Measurements from ENCODE around the gene DMXL1.

The DMXL1 gene

DNA sequence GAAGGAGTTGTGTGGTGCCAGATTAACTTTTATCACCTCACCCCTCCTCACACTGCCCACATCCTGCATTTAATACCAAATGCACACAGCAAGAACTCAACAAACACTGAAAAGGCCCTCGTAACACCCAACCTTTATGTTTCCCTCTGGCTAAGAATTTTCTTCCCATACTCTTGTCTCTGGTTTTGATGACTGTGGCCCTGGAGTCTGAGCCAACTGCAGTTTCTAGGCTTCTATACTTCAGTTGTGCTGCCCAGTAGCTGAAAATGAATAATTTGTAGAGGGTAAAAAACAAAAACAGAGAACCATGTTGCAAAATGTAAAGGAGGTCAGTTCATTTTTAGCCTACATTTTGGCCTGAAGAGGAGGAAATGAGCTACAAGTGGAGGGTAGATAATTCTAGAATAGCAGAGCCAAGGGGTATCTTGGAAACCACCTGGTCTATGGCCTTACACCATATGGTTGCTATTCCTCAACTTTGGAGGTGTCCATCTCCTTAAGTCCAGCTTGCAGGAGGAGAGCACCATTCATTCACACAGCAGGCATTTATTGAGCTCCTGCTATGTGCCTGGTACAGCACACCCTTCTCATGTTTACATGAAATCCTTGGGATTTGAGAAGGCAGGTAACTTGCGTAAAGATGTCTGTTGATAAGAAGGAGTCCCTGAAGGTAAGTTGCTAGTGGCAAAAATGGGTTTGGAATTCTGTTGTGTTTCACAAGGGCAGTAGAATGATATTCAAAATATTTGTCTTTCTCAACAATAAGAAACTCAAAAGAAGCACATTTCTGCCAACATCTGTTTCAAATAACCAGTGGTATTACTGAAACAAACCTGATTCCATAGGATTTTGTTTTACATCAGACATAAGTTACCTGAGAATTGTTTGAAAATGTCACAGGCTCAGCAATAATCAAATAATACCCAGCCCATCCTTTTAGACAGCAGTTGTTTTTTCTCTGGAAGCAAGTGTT, 201.2 kb downstream of the DMXL1 start:
- no peak for FAIRE-seq

DNA sequence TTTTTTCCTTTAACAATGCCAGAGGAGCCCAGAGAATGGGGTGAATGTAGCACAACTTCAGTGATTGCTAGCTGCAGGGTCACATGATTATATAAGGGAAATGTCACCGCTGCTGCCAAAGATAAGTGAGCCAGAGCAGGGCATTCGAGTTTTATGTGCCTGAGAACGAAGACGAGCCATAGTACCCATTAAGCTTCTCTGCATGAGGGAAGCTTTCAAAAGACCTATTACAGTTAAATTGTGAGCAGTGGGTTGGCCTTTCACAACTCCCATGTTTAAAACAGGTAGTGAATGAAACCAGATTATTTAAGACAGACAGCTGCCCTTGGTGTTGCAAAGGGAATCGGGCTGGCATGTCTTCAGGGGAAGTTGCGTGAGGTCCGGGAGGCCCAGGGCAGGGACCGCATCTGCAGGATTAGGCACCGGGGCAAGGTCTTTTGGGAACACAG, 202.5 kb downstream of the DMXL1 start:
- no peak for FAIRE-seq

DNA sequence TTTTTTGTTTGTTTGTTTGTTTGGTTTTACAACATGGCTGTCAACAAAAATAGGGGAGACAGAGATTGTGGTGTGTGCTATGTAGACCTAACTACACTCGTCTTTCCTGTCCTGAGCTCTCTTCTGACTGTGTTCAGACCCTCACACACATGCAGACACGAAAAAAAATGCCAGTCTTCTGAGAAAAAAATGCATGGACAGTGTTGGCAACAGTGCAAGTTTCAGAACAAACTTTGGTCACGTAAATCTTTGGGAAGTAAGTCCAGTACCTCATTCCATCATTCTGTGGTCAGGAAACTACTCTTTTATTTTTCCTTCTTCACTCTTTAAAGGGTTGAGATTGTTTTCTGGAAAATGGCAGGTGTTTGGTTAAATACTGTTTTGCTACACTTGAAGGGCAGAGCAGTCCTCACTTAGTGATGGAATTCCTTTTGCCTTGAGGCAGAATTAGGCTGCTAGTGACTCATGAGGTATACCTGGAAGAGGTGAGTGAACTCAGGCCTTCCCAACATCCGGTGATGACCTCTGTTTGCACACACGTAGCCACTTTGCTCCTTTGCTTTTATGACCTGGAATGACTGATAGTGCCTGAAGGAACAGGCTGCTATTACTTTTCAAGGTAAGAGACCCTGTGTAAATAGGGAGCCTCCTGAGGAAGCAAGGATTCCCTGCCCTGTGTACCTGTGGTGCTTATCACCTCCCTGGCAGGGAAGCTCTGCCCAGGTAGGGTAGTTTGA, 203.3 kb downstream of the DMXL1 start:
- FAIRE-seq, result no peak

DNA sequence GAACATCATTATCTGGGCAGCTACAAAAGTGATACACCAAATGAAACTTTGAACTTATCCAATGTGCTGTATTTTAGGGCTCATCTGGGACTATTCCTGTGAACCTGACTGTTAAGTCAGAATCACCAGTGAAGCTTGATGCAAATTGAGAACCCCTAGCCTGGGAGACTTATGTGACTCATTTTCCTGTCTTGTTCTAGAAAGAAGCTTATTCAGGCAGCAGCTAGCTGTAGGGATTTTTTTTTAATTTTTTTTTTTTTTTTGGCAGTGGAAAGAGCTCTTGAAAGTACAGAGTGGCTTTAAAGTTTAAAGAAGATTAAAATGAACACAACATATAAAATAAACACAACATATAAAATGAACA, 203.9 kb downstream of the DMXL1 start:
- FAIRE-seq, result no peak

DNA sequence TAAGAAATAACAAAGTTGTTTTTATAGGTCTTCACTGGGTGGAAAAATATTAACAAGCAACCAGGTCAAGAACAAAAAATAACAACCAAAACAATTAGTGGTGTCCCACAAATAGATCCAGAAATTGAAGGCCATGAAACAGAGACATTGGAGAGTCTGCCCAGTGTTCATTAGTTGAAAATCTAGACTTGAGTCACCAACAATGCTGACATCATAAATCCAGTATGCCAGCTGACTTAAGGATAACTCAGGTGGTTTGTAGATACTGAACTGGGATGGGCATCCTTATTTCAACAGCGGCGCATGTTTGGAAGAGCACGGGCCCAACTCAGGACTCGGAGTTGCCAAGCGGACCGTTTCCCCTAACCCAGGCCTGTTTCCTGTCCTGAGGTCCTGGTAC, 204.3 kb downstream of the DMXL1 start:
- FAIRE-seq, result no peak

DNA sequence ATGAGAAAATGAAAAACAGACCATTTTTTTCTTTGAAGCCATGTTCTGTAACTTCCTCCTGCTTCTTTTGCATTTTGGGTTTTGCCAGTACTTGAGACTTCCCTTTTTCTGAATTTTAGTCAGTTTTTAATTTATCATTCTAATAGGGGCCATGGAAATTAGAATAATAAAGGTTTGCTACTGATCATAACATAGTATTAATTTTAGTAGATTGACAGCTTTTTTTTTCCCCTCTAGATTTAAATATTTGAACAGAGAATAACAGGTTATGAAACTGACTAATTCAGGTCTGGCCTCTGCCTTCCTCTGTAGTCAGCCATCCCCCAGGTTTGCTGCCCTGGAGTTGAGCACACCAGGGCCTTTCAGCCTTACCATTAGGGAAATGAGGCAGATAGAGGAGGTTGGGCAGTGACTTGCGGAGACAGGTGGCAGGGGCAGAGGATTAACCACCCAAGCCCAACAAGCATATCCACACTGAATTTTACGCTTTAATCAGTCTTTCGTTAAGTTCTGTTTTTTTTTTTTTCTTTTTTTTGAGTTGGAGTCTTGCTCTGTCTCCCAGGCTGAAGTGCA, 204.8 kb downstream of the DMXL1 start:
- no peak for FAIRE-seq

DNA sequence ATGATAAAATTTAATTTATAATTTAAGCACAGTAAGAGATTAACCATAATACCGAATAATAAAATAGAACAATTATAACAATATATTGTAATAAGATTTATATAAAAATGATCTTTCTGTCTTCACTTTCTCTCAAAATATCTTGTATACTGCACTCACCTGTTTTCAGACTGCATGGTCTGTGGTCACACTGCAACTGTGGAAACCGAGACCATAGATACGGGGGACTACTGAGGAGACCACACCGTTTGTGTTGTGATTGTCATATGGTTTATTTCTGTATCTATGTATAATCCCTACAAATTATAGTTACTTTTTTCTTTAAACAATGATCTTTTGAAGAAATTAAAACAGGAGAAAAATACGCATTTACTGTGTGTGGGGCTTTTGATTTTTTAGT, 206.1 kb downstream of the DMXL1 start:
- no peak for FAIRE-seq

DNA sequence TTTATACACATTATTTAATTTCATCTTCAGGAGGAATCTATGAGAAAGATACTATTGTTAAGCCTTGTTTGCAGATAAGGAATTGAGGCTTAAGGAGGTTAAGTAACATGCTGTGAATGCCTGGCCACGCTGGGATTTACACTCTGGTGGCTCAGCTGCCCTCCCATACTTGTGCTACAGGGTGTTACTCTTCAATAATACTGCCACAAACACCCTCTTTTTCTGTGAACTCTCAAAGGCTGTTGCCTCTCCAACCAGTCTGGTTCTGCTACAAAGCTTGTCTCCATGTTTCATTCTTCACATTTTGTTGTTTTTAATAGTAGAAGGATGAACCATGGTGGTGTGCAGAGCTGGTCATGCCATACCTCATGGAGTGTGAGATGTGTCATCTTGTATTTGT, 208.2 kb downstream of the DMXL1 start:
- FAIRE-seq, result no peak

DNA sequence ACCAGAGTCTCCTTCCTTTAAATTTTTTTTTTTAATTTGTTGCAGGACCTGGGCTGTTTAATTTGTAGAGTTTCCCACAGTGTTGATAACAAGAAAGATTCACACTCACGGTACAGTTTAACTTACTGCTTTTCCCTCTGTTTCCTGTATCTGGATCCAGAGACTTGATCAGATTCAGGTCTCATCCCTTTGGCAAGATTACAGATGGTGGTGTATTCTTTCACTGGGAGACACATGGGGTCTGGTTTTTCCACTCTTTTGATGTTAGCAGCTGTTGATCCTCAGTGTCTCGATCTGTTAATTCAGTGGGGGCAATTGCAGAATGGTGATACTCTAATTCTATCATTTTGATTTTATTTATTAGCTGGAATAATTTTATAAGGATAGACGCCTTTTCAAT, 209.5 kb downstream of the DMXL1 start:
- FAIRE-seq, result no peak

DNA sequence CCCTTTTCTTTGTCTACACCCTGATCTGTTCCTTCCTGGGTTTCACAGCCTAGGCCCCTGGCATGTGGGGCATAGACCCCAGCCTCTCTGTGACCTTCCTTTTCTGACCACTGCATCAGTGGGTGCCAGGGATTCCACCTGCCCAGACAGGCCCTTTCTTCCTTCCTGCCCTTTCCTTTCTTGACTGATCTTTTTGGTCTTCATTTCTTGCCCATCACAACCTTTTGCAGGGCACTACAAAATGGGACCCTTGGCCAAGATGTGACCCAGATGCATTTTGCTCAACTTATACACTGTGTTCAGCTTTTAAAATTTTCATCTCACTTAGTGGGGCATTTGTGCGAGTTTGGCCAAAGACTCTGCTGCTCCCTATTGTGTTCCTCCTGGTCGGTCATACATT, 211.7 kb downstream of the DMXL1 start:
- no peak for FAIRE-seq

DNA sequence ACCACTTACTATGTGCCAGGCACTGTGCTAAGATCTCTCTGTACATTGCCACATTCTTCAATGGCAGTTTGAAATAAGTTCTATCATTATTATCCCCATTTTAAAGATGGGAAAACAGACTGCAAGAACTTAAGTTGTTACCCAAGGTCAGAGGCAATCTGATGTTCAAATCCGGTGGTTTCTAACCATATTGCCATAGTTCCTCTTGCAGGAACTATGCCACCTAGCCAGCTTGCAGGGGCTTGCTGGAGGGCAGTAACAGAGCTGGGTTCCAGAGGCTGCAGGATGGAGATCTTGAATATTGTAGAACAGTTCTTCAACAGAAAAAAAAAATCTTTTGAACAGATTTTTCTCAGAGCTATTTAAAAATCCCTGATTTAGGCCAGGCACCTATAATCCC, 213.1 kb downstream of the DMXL1 start:
- no peak for FAIRE-seq

DNA sequence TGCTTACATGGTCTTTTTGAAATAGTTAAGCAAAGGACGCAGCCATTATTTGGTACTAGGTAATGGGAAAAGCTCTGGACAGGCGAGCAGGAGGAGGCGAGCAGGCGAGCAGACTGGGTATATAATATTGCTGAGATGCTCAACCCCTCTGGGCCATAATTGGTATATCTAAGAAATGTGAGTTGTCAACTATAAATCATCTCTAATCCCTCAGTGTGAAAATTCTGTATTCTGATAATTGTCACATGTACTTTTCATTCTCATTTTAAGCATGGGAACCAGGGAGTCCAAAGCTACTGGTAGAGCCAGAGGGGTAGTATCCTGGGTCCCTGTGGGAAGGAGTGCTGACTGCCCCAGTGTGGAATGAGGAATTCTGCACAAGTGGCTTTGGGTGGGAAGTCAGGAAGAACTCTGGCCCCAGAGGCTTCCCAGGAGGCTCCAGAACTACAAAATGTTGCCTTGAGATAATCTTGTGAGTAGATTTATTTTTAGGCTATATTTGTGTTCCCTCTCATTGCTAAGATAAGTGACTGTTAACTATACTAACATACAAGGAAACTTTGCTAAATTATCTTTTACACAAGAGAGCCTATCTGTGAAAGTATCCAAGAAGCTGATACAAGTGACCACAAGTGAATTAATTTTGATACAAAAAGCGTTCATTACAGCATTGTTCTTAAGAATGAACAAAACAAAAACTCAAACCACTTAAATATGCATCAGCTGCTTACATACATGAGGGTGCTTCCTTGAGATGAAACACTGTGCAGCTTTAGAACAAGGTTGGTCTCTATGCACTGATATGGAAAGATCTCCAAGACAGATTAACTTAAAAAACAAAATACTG, 214.4 kb downstream of the DMXL1 start:
- no peak for FAIRE-seq

DNA sequence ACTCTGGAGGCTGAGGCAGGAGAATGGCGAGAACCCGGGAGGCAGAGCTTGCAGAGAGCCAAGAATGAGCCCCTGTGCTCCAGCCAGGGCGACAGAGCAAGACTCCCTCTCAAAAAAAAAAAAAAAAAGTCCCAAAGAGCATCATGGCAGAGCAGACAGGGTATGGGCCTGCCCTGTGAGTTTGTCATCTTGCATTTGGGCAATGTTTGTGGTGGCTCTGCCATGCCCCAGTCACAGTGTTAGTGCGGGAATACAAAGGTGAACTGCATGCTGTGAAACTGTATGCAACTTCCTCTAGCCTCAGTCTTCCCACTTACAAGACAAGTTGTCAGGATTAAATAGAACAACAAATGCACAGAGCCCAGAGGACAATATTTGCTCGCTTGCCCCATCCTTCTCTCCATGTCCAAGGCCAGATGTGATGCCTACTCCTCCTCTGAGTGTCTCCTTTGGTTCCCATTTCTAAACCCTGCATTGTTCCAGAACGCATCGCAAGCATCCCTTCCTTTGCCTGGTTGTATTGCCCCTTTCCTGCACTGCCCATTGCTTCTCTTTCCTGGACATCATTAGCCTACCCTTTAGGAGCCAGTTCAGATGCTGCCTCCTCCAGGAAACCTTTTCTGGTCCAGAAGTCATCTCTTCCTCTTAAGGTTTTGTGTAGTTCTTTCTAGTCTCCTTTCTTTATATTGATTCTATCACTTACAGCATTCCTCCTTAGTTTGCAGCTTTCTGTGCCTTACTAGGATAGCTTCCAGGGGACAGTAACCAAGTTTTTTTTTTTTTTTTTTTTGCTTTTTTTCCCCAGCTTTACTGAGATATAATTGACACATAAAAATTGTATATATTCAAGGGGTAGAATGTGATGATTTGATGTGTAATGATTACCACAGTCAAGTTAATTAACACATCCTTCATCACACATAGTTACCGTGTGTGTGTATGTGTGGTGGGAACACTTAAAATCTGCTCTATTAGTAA, 215.9 kb downstream of the DMXL1 start:
- FAIRE-seq, result no peak

DNA sequence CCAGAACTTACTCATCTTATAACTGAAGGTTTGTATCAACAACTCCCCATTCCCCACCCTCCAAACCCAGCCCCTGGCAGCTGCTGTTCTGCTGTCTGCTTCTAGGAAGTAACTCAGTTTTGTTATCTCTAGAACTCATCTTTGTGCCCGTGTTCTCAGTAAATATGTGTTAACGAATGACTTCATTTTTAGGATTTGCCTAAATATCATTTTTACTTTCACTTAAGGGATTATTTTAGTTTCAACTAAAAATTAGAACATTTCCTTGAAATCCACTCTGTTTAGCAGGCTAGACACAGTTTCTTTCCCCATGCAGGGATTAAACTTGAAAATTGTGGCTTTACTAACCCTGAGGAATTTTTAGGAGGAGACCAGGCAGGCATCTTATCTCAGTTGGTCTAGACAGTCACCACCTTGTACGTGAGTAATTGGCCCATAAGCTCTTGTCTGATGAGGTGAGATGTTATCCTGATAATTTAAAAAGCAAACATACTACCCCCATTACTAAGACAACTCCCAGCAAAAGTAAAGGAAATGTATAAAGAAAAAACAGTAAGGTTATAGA, 216.7 kb downstream of the DMXL1 start:
- no peak for FAIRE-seq

DNA sequence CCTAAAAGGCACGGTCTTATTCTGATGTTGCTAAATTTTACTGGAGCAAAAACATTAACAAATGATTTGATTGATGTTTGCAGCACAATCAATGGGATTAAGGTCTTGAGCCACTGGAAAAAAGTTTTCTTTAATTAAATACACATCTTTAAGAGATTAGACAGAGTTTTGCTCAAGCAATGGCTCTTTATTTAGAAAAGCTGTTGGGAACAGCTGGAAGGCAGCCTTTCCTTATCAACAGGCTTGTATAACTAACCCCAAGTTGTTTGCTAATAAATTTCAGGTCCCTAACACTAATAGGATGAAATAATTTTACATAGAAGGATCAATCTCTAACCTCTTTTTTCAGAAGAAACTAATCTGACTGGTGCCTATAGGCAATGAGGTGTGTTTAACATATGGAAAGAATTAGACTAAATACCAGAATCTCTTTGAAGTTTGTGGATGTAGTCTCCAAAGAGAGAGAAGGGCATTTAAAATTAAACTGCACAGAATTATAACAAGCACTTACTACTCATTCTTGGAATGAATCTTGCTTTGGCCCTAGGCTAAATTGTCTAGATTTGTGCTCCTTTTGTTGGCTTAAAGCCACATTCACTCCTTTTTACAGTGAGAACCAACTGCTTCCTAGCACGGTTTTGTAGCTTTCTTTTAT, 217.6 kb downstream of the DMXL1 start:
- no peak for FAIRE-seq

DNA sequence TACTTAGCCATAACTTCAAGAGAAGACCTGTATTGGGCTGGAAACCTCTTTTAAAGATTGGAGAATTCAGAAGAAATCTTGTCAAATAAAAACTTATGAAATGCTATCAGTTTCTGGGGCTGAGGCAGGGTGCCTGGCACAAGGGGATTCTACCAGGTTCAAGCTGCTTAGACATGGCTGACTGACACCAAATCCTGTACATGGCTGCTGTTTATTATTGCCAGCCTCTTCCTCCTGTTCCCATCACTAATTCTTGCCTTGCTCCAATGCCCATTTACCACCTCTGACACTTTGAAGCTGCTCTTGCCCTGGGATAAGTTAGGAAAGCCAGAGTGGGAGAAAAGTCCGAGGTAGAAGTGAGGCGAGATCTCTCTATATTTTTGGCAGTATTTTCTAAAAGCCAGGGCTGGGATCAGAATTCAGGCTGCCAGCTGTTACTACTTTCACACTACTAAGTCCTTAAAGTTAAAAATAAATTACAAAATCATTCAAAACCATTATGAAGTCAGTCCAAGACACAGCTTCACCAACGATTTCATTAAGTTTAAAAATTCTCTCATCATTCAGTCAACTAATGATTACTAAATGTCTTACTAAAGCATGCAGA, 218.7 kb downstream of the DMXL1 start:
- FAIRE-seq, result no peak

DNA sequence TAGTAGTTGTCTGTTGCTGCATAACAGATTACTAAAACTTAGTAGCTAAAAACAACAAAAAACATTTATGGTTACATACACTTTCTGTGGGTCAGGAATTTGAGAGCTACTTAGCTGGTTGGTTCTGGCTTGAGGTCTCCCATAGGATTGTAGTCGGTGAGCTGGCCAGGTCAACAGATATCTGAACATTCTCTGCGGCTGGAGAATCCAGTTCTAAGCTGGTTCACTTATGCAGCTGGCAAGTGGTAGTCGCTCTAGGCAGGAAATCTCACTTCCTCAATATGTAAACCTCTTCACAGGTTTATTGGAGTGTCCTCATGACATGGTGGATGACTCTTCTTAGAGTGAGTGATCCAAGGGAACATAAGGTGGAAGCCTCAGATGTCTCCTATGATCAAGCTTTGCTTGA, 219.3 kb downstream of the DMXL1 start:
- no peak for FAIRE-seq

DNA sequence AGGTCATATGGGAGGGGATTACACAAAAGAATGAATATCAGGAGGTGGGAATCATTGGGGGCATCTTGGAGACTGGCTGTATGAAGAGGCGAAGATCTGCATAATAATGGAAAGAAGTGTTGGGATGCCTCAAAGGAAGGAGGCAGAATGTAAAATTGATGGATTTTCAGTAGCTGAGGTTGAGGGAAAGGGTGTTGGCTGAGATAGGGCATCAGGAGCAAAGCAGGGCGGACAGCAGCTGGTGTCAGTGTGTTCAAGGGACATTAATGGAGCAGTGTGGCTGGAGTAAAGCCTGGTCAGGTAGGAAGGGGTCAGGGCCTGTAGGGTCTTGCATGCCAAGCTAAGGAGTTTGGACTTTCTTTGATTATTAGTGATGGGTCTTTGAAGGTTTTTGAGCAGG, 219.7 kb downstream of the DMXL1 start:
- no peak for FAIRE-seq

DNA sequence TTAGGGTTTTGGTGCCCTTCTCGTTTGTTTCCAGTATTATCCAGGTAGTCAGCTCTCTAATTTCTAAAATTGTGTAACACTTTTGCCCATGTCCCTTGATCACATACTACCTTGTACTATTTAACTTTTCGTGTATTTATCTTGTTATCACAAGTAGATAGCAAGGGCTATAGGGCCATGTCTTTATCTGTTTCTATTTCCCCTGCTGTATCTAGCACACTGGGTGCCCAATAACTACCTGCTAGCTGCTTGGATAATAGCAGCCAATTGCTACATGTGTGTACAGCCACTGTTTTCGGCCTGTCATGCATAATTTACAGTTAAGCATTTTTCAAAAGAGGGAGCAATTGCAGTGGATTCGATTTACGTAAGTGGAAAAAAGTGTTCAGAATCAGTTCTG, 220.2 kb downstream of the DMXL1 start:
- no peak for FAIRE-seq

DNA sequence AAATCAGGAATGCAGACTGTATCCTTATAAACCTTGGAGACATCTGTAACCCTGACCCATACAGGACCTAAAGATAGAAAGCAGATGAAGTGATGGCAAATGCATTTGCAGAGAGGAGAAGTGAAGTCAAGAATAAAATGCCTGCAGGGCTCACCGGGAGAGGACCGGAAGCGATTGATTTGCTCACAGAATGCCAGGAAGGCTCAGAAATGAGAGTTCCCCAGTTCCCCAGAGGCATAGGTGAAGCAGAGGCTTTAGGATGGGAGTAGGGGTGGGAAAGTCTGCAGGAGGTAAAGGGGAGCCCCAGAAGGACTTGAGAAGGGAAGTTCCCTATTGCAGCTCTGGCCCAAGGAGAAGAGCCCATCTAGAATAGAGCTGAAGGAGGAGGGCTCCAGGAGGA, 221.0 kb downstream of the DMXL1 start:
- FAIRE-seq, result no peak
